ENCODE data around the gene ADGRD1.

ADGRD1 gene

DNA sequence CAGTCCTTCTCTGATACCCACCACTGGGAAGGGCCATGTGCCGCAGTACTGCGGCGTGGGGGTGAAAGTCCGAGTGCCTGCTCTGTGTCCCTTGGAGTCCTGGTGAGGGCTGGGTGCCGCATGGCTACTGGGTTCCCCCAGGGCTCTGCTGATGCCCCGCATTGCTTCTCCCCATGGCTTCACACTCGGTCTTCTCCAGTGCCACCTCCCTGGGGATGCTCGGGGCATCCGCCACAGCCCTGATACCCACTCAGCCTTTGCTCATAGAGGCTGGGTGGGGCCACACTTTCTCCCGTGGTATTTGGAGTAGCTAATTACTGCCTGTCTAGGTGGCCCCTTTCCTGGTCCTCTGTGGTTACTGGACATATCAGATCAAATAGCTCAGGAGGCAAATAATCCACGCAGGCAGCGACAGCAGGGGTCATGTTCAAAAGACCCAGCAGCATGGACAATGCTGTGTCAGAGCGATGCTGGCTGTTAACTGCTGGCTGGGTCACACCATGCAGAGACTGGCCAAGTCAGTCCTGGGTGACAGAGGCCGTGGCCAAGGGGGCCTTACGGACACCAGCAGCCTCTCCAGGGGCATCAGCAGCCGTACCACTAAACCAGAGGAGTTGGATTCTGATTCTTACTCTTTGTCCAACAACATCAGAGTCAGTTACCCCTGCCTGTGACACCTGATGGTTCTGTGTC is 106.5 kb downstream of the ADGRD1 start:
- no peak overlapping the region for H3K4me3 Mint-ChIP-seq
- TF ChIP-seq, protein P1, sequence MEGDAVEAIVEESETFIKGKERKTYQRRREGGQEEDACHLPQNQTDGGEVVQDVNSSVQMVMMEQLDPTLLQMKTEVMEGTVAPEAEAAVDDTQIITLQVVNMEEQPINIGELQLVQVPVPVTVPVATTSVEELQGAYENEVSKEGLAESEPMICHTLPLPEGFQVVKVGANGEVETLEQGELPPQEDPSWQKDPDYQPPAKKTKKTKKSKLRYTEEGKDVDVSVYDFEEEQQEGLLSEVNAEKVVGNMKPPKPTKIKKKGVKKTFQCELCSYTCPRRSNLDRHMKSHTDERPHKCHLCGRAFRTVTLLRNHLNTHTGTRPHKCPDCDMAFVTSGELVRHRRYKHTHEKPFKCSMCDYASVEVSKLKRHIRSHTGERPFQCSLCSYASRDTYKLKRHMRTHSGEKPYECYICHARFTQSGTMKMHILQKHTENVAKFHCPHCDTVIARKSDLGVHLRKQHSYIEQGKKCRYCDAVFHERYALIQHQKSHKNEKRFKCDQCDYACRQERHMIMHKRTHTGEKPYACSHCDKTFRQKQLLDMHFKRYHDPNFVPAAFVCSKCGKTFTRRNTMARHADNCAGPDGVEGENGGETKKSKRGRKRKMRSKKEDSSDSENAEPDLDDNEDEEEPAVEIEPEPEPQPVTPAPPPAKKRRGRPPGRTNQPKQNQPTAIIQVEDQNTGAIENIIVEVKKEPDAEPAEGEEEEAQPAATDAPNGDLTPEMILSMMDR (IDR thresholded peaks at IDR 0.05) = no peak
- DNase-seq = no peak
- H3K4me1 Mint-ChIP-seq = peaks cover 43% of the 10 kb centered on the region
- H3K27me3 Mint-ChIP-seq (ENCODE audit: low read depth, poor library complexity) = peaks cover 13% of the 10 kb centered on the region
- H3K36me3 Mint-ChIP-seq (ENCODE audit: low read depth) = no peaks in the 10 kb centered on the region
- H3K27ac Mint-ChIP-seq = no peak overlapping the region
- H3K9me3 Mint-ChIP-seq = no peaks in the 10 kb centered on the region

DNA sequence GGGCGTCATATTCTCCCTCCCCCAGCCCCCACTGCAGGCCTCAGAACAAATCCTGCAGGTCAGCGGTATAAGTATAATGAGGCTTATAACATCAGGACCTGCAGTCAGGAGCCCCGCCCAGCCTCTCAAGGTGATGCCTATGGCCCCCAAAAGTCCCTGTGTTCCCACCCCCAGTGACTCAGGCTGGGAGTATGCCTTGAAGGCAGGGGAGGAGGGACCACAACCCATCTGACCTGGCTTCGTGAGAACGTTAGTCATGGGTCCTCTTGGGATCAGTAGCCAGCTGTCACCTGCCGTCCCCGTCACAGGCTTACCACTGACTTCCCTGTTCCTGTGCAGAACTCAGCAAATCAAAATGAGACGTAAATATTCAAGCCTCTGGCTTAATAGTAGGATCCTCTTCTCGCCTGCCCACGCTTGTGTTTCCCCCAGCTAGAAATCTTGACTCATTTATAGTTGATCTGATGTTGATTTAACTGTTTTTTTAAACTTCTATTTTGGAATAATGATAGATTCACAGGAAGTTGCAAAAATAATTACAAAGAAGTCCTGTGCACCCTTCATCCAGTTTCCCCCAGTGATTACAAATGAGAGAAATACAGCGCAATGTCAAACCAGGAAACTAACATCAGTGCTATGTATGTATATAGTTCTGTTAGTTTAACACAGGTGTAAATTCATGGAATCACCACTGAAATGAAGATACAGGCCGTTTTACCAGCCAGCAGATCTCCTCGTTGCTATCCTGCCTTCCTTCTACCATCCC is 107.5 kb downstream of the ADGRD1 start:
- Mint-ChIP-seq H3K27ac (no peak overlapping the region), H3K9me3 (no peaks in the 10 kb centered on the region)

DNA sequence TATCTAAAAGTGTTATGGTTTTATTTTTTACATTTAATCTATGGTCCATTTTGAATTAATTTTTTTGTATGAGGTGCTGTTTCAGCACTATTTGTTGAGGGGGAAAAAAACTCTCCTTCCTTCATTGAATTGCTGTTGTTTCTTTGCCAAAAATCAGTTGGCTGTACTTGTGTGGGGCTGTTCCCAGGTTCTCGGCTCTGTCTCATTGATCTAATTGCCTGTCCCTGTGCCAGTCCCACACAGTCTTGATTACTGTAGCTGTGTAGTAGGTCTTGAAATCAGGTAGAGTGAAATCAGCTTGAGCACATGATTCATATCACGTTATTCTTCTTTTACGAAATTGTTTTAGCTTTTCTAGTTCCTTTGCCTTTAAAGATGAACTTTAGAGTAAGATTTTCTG is 109.7 kb downstream of the ADGRD1 start:
- no peak for DNase-seq
- Mint-ChIP-seq H3K27me3 (ENCODE audit: low read depth, poor library complexity) (peaks cover 11% of the 10 kb centered on the region), H3K36me3 (ENCODE audit: low read depth) (no peaks in the 10 kb centered on the region), H3K9me3 (no peaks in the 10 kb centered on the region), H3K4me1 (peaks cover 18% of the 10 kb centered on the region), H3K27ac (no peak overlapping the region), H3K4me3 (no peak overlapping the region)
- TF ChIP-seq, protein P1 (IDR thresholded peaks at IDR 0.05) = no peak

More for the DNA sequence above, 107.5 kb downstream of the ADGRD1 start:
- peaks cover 11% of the 10 kb centered on the region for H3K27me3 Mint-ChIP-seq (ENCODE audit: low read depth, poor library complexity)
- peaks cover 39% of the 10 kb centered on the region for H3K4me1 Mint-ChIP-seq
- TF ChIP-seq, protein P1 (IDR thresholded peaks at IDR 0.05) = no peak
- H3K4me3 Mint-ChIP-seq = no peak overlapping the region
- H3K36me3 Mint-ChIP-seq (ENCODE audit: low read depth) = no peaks in the 10 kb centered on the region
- DNase-seq = no peak

DNA sequence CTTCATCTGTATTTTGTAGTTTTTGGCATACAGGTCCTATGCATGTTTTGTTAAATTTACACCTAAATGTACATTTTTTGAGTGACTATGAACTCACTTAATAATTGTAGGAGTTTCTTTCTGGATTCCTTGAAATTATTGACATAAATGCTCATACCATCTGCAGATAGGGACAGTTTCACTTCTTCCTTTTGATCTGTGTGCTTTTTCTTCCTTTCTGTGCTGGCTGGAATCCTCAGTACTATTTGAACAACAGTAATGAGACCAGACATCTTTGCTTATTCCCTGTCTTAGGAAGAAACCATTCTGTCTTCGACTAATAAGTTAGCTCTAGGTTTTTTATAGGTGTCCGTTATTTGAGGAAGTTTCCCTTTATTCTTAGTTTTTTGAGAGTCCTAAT is 110.3 kb downstream of the ADGRD1 start:
- Mint-ChIP-seq H3K27me3 (ENCODE audit: low read depth, poor library complexity) (peaks cover 12% of the 10 kb centered on the region), H3K9me3 (no peaks in the 10 kb centered on the region), H3K36me3 (ENCODE audit: low read depth) (no peaks in the 10 kb centered on the region), H3K4me1 (peaks cover 12% of the 10 kb centered on the region), H3K4me3 (no peak overlapping the region), H3K27ac (no peak overlapping the region)
- TF ChIP-seq, protein P1 (IDR thresholded peaks at IDR 0.05) = no peak
- no peak for DNase-seq

DNA sequence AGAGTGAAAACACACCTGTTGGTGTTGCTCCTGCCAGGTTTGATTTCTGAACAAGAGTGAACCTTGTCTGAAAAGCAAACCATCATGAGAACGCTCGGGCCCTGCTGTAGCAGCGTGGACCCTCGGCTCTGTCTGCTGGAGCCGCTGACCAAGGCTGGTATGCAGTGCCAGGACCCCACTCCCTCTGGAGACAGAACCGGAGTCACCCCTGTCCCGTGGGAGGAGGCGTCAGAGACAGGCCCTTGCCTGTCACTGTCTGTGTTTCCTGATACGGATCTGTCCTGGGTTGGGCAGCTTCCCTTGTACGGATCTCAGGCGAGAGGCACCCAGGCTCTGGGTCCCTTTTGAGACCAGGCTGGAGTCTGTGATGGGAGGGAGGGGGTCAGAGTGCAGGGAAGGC is 111.6 kb downstream of the ADGRD1 start:
- TF ChIP-seq, protein P1 (IDR thresholded peaks at IDR 0.05) = no peak
- Mint-ChIP-seq H3K27me3 (ENCODE audit: low read depth, poor library complexity) (peaks cover 12% of the 10 kb centered on the region), H3K4me3 (no peak overlapping the region), H3K36me3 (ENCODE audit: low read depth) (no peaks in the 10 kb centered on the region), H3K27ac (no peak overlapping the region), H3K9me3 (no peaks in the 10 kb centered on the region), H3K4me1 (peaks cover 9% of the 10 kb centered on the region)
- DNase-seq = no peak

Measured in nephron progenitor cell (in vitro differentiated cells).